BJ (cell line): ENCODE measurements around the gene RAPGEF6. TPM values are rescaled to one million over a fixed set of nuclear protein-coding genes. Genes with fewer than 3 reads are reported as not detected.

Experiments used
- CTCF ChIA-PET: fragments of 350-600 bp; formaldehyde crosslinking; extraction: SDS; loops from one replicate; lab custom pipeline; 2021; ENCODE audit warnings: antibody characterized with exemption, inconsistent platforms; lab: Yijun Ruan, JAX
- POLR2A ChIA-PET: fragments of 300-600 bp; sonication (Branson Sonifier 250); formaldehyde crosslinking; extraction: SDS; loops from one replicate; lab custom pipeline; 2021; ENCODE audit warnings: antibody characterized with exemption; lab: Charles Lee
- DNase-seq: peaks from one replicate; pipeline ENCODE4 v3.0.0-alpha.2; 2011; ENCODE audit warnings: low read depth
- H3K27me3 ChIP-seq: 2 replicates; pipeline ENCODE4 v1.6.0; 2011; ENCODE audit warnings: low read length; ENCODE audit not compliant: control insufficient read depth, insufficient read depth
- H3K36me3 ChIP-seq: 2 replicates; pipeline ENCODE4 v1.5.1; 2011; ENCODE audit warnings: low read length; ENCODE audit not compliant: control insufficient read depth, insufficient read depth
- H3K4me3 ChIP-seq: 2 replicates; pipeline ENCODE4 v1.5.1; 2011; ENCODE audit warnings: low read depth, mild to moderate bottlenecking, control low read depth, low read length
- CTCF ChIP-seq: IDR thresholded peaks from 2 replicates; pipeline ENCODE4 v1.5.1; 2011; ENCODE audit warnings: low read depth, mild to moderate bottlenecking, control low read depth, inconsistent platforms, low read length, moderate library complexity; ENCODE audit not compliant: insufficient read depth
- polyA plus RNA-seq: library from polyadenylated mRNA; depleted of rRNA; stranded (reverse); fragments of >200 nt; gene quantifications from 2 replicates; pipeline ENCODE4 v1.2.3, GENCODE V29; 2011; rRNA removed
- small RNA-seq: library from RNA; depleted of rRNA; stranded (forward); fragments of <200 nt; gene quantifications from one replicate; pipeline ENCODE3, GENCODE V24; 2012; ENCODE audit warnings: low replicate concordance, low read depth; ENCODE audit not compliant: insufficient read length

RAPGEF6 gene
- polyA plus RNA-seq, 1 experiment = 6.2 TPM

GRCh38 chr5:131377785-131378325 is 257.2 kb downstream of the RAPGEF6 start:
- CTCF ChIA-PET = interaction anchor here (0.8 kb wide), 1 partner anchor 12 kb away, joined by 5 read pairs; no protein-coding TSS in a partner anchor
- TF ChIP-seq CTCF = no peak
- no peaks in the 10 kb centered on the region for H3K27me3 ChIP-seq
- DNase-seq = no peak
- POLR2A ChIA-PET = no interaction called here
- H3K4me3 ChIP-seq = no peak overlapping the region
- H3K36me3 ChIP-seq = no peaks in the 10 kb centered on the region

GRCh38 chr5:131377346-131377745 is 257.7 kb downstream of the RAPGEF6 start:
- ChIA-PET CTCF (interaction anchor here (0.8 kb wide), 1 partner anchor 11 kb away, joined by 5 read pairs; no protein-coding TSS in a partner anchor), POLR2A (no interaction called here)
- no peaks in the 10 kb centered on the region for H3K36me3 ChIP-seq

GRCh38 chr5:131375351-131375750 is 259.7 kb downstream of the RAPGEF6 start:
- Histone ChIP-seq H3K4me3 (no peak overlapping the region), H3K27me3 (no peaks in the 10 kb centered on the region), H3K36me3 (no peaks in the 10 kb centered on the region)
- CTCF ChIA-PET = no interaction called here
- TF ChIP-seq CTCF = no peak
- DNase-seq = no peak
- POLR2A ChIA-PET = no interaction called here

More at GRCh38 chr5:131377346-131377745, 257.7 kb downstream of the RAPGEF6 start:
- DNase-seq = no peak
- TF ChIP-seq CTCF = no peak
- Histone ChIP-seq H3K27me3 (no peaks in the 10 kb centered on the region), H3K4me3 (no peak overlapping the region)

Small RNA genes within 50 kb of the gene (small RNA-seq; reads per million reads assigned to genes)
- not detected for gene RF02271

Other genes with a start within 250 kb of the RAPGEF6 start
- gene FNIP1, start 161.8 kb upstream of the RAPGEF6 start, polyA plus RNA-seq = 5.3 and 8.9 TPM in 2 replicates